NCI-H2171 (cell line): ENCODE measurements around the gene ETV7.
A peak's percentile ranks its signal among the peaks of the same experiment; 100 is the strongest.
"Not testable (repeated sequence)": the region's sequence is repeated elsewhere in the genome, so short reads cannot be mapped to it uniquely, and the experiment has no call there.

Experiments
- DNase-seq: peaks from one replicate; lab custom pipeline; 2025; lab: John Stamatoyannopoulos, UW

Gene ETV7

DNA sequence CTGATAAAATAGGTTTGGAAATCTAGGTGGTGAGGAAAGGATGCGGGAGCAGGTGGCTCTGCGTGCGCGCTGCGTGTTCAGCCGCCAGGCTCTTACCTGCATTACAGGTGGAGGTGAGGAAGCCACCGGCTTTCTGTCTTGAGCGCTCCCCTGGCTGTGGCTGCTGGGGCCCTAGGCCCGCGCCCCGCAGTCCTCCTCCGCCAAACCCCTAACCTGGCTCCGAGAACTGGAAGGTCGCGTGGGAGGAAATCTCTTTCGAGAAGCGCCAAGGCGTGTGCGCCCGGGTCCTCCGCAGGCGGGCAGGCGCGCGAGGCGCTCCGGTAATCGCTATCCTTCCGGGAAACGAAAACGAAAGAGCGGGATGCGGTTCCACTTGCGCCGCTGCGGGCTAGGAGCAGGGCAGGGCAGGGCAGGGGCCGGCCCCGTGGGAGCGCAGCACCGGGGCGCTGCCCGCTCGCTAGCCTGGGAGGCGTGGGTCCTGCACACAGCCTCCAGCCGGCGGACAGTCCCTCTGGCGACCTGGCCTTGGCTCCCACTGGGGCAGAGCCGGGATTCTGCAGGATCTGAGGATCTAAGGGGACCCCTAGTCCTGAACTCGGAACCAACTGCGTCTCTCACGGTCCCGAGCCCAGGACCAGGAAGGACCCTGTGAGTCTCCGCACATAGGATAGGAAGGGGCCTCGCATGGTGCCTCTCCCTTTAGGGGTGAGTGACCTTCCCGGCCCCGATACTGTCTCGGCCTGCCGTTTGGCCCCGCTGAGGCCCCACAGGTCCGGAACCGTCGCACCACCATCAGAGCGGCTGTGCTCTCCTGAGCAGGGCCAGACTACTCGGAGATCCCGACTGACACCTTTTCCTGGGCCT is at the start of gene ETV7:
Gene ETV7, minus strand, starts transcription at position 230 of the 864 bp plus-strand sequence. Its CDS starts 128 bp downstream, at position 102.
- no peak for DNase-seq

DNA sequence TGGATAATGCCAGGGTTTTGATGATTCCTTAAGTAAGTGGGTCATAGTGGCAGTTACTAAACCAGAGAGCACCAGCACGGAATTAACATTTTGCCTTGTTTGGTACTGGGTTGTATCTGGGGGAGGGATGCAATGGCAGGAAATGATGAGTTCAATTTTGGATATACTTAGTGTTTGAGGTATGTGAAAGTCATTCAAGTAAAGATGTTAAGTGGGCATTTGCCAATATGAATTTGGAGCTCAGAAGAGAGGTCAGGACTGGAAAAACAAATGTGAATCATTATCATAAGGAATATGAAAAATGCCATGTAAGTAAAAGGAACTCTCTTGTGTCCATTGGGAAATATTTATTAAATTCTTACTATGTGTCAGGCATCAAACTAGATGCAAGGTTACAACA is 49.0 kb upstream of the ETV7 start:
- no peak for DNase-seq

- no peak for DNase-seq
These were observed 44.7 kb upstream of the ETV7 start for GRCh38 chr6:36432151-36432671.

GRCh38 chr6:36431197-36431596 is 43.7 kb upstream of the ETV7 start:
- DNase-seq = no peak

DNA sequence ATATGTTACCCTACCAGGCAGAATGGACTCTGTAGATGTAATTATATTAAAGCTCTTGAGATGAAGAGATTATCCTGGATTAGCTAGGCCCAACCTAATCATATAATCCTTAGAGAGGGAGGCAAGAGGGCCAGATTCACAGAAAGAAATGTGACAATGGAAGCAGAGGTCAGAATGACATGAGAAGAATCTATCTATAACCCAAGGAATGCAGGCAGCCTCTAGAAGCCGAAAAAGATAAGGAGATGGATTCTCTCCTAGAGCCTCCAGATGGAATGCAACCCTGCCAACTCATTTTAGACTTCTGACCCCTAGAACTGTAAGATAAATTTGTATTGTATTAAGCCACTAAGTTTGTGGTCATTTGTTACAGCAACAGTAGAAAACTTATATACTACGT is 42.9 kb upstream of the ETV7 start:
- DNase-seq = no peak

- DNase-seq = no peak
These were observed 41.4 kb upstream of the ETV7 start for GRCh38 chr6:36428911-36429310.

- DNase-seq = no peak
These were observed 39.2 kb upstream of the ETV7 start for GRCh38 chr6:36426622-36427021.

DNA sequence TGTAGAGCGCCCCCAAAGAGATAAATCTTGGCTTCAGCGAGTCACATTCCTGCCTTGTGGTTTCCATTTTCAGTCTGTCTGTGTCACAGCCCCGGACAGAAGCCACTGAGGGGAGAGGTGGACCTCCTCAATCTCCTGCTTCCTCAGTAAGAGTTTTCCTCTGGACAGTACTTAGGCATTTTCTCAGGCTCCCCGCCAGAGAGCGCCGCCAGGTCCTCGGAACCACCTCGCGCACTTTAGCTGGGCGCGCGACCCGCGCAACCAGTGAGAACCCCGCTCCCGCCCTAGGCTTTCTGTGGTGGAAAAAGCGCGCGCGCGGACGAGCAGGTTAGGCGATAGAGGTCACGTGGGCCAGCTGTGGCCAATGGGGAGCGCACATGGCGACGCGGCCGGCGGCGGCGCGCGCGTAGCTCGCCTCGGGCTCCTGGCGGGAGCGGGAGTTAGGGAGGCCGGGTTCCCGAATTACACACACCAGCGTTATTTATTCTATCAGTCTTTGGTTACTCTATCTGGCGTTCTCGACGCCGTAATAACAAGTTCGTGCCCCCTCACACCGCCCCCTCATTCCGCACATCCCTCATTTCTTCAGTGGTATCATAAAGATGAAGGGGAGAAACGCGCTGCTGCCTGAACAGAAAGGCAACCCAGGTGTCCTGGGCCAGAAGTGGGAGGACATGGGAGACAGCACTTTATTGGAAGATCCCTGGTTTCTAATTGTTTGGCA is 35.8 kb upstream of the ETV7 start:
- DNase-seq = peak; percentile 99

GRCh38 chr6:36422714-36423100 is 35.2 kb upstream of the ETV7 start:
- DNase-seq = no peak

GRCh38 chr6:36419310-36419709 is 31.8 kb upstream of the ETV7 start:
- no peak for DNase-seq

DNA sequence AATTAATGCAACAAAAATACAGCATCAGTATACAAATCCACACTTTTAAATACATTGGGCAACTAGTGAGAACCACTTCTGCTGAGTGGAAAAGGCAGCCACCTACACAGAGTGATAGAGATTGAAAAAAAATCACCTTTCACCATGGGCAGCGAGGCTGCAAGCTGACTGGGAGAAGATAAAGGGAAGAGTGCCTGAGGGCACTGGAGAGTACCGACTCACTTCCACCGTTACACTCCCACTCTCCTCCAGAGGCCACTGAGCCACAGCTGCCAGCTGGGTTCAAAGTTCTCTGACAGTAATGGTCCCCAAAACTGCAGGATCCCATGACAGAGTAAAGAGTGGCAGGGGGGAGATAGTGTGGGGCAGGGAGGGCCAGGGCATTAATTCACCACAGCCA is 31.1 kb upstream of the ETV7 start:
- DNase-seq = no peak

DNA sequence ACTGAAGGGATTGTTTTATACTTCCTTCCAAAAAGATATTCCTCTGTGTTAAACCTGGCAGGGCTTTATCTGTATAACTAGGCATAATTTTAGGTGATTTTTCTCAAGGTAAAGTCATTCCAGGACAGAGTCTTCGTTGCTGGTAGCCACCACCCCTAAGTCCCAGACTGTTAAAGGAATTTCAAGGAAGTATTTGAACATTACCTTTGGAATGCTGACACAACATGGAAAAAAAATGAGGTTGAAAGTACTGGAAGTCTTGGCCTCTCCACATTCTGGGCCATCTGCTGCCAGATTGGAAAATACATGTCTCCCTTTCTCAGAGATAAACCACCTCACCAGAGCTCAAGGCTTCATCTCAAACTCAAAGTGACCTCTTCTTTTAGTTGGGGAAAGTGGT is 27.0 kb upstream of the ETV7 start:
- DNase-seq = no peak

DNA sequence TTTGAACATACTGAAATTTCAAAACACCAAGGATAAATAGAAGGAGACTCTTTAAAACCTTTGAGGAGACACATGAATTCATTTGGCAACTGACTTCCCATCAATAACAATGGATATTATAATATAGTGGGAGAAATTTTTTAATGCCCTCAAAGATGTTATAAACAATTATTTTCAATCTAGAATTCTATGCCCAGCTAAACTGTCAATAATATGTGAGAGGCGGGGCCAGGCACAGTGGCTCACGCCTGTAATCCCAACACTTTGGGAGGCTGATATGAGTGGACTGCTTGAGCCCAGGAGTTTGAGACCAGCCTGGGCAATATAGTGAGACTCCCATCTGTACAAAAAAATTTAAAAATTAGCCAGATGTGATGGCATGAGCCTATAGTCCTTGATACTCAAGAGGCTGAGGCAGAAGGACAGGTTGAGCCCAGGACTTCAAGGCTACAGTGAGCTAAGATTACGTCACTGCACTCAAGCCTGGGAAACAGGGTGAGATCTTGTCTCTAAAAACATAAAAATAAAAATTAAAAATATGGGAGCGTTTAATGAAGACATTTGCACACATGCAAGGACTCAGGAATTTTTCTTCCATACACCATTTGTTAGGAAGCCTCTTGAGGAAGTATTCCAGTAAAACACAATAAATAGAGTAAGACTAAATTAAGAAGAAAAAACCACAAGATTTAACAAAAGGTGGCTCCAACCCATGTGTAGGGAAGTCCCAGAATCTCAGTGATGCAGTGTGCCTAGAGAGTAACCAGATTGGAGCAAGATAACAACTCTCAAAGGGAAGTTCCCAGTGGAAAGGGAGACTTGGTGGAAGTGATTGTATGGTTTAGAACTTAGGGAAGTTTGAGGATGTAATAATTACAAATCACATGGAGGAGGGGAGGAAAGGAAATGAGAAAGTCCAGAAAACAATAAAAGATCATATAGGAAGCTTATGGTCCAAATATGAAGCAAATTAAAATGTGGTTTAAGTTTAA is 26.3 kb upstream of the ETV7 start:
- no peak for DNase-seq

DNA sequence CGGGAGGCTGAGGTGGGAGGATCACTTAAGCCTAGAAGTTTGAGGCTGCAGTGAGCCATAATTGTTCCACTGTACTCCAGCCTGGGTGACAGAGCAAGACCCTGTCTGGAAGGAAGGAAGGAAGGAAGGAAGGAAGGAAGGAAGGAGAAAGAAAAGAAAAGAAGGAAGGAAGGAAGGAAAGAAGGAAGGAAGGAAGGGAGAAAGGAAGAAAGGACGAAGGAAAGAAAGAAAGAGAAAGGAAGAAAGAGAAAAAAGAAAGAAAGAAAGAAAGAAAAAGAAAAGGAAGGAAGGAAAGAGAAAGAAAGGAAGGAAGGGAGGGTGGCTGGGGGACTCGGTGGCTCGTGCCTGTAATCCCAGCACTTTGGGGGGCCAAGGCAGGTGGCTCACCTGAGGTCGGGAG is 22.2 kb upstream of the ETV7 start:
- DNase-seq = not testable (repeated sequence)

- DNase-seq = no peak
These were observed 16.7 kb upstream of the ETV7 start for GRCh38 chr6:36404164-36404563.

DNA sequence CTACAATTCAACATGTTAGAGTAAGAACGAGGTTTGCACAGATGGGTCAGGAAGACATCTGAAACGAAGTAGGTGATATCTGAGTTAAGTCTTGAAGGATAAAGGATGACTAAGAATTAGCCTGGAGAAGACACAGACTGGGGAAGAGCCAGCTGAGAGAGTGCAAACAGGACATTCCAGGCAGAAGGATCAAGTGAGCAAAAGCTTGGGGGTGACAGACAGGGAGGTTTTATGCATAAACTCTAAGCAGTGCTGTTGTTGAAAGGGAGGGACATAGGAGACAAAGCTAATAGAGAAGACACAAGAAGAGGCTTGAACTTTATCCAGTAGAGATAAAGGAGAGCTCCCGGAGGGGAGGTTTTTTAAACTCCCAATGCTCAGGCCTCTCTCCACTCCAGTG is 15.0 kb upstream of the ETV7 start:
- DNase-seq = no peak

DNA sequence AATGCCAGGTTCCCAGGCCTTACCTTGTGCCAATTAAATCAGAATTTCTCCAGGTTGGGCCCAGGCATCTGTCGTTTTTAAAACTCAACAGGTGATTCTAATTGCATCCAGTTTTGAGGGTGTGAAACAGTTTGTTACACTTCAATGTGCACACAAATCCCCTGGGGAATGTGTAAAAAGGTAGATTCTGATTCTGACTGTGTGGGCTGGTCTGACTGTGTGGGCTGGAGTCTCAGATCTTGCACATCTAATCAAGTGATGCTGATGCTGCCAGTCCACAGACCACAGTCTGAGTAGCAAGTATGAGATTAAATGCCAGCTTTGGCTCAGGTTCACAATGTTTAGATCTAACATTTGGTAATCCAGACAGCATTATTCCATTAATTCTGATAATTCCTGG is 12.5 kb upstream of the ETV7 start:
- DNase-seq = no peak

- no peak for DNase-seq
These were observed 5.2 kb upstream of the ETV7 start for GRCh38 chr6:36392621-36393020.

DNA sequence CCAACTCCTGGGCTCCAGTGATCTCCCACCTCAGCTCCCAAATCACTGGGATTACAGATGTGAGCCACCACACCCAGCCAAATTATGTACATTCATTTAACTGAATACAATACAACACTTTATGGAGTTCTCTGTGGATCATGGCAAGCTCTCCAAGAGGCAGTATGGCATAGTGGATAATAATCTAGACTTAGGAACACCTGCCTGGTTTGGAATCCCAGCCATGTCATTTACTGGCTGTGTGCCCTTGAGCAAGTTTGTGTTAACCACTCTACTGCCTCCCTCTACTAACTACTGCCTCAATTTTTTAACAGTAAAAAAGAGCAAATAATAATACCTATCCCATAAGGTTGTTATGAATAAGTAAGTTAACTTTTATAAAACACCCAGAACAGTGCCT is 1.9 kb upstream of the ETV7 start:
- no peak for DNase-seq

DNA sequence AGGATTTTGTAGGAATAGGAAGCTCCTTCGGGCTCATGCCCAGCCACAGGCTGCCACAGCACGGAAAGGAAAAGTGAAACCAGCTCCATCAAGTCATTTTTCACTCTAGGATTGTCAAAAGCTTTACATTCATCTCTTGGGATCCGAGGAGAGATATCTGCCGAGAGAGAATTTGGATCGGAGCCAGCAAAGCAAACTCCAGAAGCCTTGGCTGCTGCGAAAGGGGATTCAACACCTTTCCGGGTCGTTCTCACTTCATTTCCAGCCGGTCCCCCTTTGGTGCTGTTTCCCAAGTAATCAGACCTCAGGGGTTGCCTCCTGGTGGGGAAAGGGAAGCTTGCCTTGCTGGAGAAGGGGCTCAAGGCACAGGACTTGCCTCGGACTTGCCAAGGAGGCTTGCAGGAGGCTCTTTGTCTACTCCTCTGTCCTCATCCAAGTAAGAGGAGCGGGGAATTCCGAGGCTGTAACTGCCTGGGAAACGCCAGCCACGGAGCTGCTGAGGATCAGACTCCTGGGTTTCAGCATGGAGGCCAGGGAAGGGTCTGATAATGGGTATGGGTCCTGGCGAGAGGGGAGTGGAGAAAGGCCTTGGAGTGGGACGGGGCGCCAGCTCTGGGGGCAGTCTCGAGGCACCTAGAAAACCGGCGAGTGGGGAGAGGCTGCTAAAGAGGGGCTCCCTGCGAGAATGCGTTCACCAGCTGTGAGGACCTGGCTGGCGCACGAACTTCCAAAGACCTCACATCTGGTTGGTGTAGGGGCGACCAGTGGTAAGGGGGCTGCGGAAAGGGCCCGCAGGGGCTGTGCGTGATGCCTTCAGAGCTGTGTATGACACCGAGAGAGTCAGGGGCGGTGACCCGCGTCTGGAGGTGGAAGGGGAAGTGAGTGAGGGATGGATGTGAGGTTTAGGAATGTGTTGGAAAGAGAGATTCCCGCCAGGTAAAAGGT is 702 bp downstream of the ETV7 start:
- no peak for DNase-seq

DNA sequence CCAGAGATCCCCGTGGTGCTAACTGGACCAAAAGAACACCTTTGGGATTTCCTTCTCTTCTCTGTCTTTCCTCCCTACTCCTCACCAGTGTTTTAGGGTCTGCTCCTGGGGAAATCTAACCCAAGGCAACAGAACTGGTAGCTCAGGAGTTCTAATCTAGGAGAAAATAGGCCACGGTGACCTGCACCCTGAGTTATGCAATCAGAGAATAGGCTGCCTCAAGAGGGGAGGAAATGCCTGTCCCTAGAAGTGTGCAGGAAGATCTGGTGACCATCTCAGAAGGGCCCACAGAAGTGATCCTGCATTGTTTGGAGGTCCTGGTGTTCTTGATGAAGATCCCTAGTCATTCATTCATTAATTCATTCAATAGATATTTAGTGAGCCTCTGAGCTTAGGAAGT is 3.4 kb downstream of the ETV7 start:
- no peak for DNase-seq
